VCaP (cell line): Measurements from ENCODE around the gene PREP.
"Not testable (repeated sequence)": the region's sequence is repeated elsewhere in the genome, so short reads cannot be mapped to it uniquely, and the experiment has no call there.

ENCODE experiments used
- H3K27ac ChIP-seq: fragments of 450-650 bp; 2 replicates; pipeline ENCODE4 v1.5.1; 2017
- CTCF ChIP-seq: fragments of 450-650 bp; conservative IDR thresholded peaks from 2 replicates; pipeline ENCODE4 v1.5.1; 2017; ENCODE audit warnings: mild to moderate bottlenecking, moderate library complexity

The PREP gene

GRCh38 chr6:105250533-105250932 lies 152.3 kb downstream of the PREP start:
- no peak overlapping the region for H3K27ac ChIP-seq
- no peak for TF ChIP-seq CTCF

- no peak for TF ChIP-seq CTCF
- H3K27ac ChIP-seq = no peak overlapping the region
Observed at GRCh38 chr6:105243487-105243886, 159.4 kb downstream of the PREP start.

- no peak for TF ChIP-seq CTCF
- H3K27ac ChIP-seq = no peak overlapping the region
Observed at GRCh38 chr6:105235155-105235554, 167.7 kb downstream of the PREP start.

GRCh38 chr6:105231771-105232170 lies 171.1 kb downstream of the PREP start:
- not testable (repeated sequence) for H3K27ac ChIP-seq
